H9 (cell line): ENCODE measurements around the gene FPGS. TPM values are rescaled to one million over a fixed set of nuclear protein-coding genes. Genes with fewer than 3 reads are reported as not detected.
A peak's percentile ranks its signal among the peaks of the same experiment; 100 is the strongest.

Experiments
- DNase-seq: peaks from one replicate; pipeline ENCODE4 v3.0.0-alpha.2; 2017
- H2AFZ ChIP-seq: one replicate; pipeline ENCODE4 v1.6.1; 2013; ENCODE audit warnings: mild to moderate bottlenecking, low read length, control low read depth, moderate library complexity
- H2AK5ac ChIP-seq: 2 replicates; pipeline ENCODE4 v1.6.1; 2013; ENCODE audit warnings: low read length, control low read depth, mixed read lengths; ENCODE audit not compliant: insufficient read length
- H2BK120ac ChIP-seq: one replicate; pipeline ENCODE4 v1.6.1; 2013; ENCODE audit warnings: low read depth, mild to moderate bottlenecking, low read length, control low read depth, inconsistent platforms; ENCODE audit not compliant: poor library complexity, severe bottlenecking
- H2BK12ac ChIP-seq: 2 replicates; pipeline ENCODE4 v1.6.1; 2013; ENCODE audit warnings: low read length, control low read depth, mixed read lengths, low read depth; ENCODE audit not compliant: insufficient read length
- H2BK15ac ChIP-seq: 2 replicates; pipeline ENCODE4 v1.6.1; 2013; ENCODE audit warnings: low read depth, low read length, control low read depth
- H2BK20ac ChIP-seq: one replicate; pipeline ENCODE4 v1.6.1; 2013; ENCODE audit warnings: low read depth, mild to moderate bottlenecking, low read length, control low read depth, inconsistent platforms; ENCODE audit not compliant: poor library complexity, severe bottlenecking
- H2BK5ac ChIP-seq: 2 replicates; pipeline ENCODE4 v1.6.1; 2013; ENCODE audit warnings: low read length, control low read depth, mixed read lengths; ENCODE audit not compliant: insufficient read length
- H3K14ac ChIP-seq: 2 replicates; pipeline ENCODE4 v1.6.1; 2013; ENCODE audit warnings: low read length, control low read depth; ENCODE audit not compliant: insufficient read depth
- H3K18ac ChIP-seq: 2 replicates; pipeline ENCODE4 v1.6.1; 2013; ENCODE audit warnings: low read depth, mild to moderate bottlenecking, mixed read lengths, low read length, control low read depth; ENCODE audit not compliant: insufficient read length
- H3K23ac ChIP-seq: 2 replicates; pipeline ENCODE4 v1.6.1; 2013; ENCODE audit warnings: low read length, control low read depth, mixed read lengths, low read depth; ENCODE audit not compliant: insufficient read length
- H3K23me2 ChIP-seq: 2 replicates; pipeline ENCODE4 v1.6.1; 2013; ENCODE audit warnings: low read depth, mild to moderate bottlenecking, mixed read lengths, low read length, control low read depth; ENCODE audit not compliant: insufficient read length, poor library complexity, severe bottlenecking
- H3K27ac ChIP-seq: 2 replicates; pipeline ENCODE4 v1.5.1; 2013; ENCODE audit warnings: low read length, control low read depth, mixed read lengths, low read depth; ENCODE audit not compliant: insufficient read length
- H3K27me3 ChIP-seq: 2 replicates; pipeline ENCODE4 v1.6.1; 2013; ENCODE audit warnings: low read length, control low read depth, inconsistent platforms; ENCODE audit not compliant: insufficient read depth
- H3K4ac ChIP-seq: 2 replicates; pipeline ENCODE4 v1.6.1; 2013; ENCODE audit warnings: low read depth, mild to moderate bottlenecking, control low read depth, inconsistent platforms, low read length, moderate library complexity
- H3K4me1 ChIP-seq: 2 replicates; pipeline ENCODE4 v1.6.1; 2013; ENCODE audit warnings: low read length, control low read depth, inconsistent platforms; ENCODE audit not compliant: insufficient read depth
- H3K4me2 ChIP-seq: 2 replicates; pipeline ENCODE4 v1.6.1; 2013; ENCODE audit warnings: low read length, control low read depth, mixed read lengths; ENCODE audit not compliant: insufficient read length, insufficient read depth
- H3K56ac ChIP-seq: 2 replicates; pipeline ENCODE4 v1.6.1; 2013; ENCODE audit warnings: low read depth, mild to moderate bottlenecking, mixed read lengths, low read length, control low read depth; ENCODE audit not compliant: insufficient read length
- H3K79me1 ChIP-seq: 2 replicates; pipeline ENCODE4 v1.6.1; 2013; ENCODE audit warnings: low read depth, mild to moderate bottlenecking, moderate library complexity, low read length, control low read depth, inconsistent platforms; ENCODE audit not compliant: insufficient read depth, poor library complexity, severe bottlenecking
- H3K79me2 ChIP-seq: 2 replicates; pipeline ENCODE4 v1.6.1; 2013; ENCODE audit warnings: low read length, control low read depth, inconsistent platforms; ENCODE audit not compliant: insufficient read depth
- H3K9ac ChIP-seq: 2 replicates; pipeline ENCODE4 v1.6.1; 2013; ENCODE audit warnings: low read length, control low read depth, mixed read lengths; ENCODE audit not compliant: insufficient read length; ENCODE audit errors: extremely low read depth
- H3K9me3 ChIP-seq: one replicate; pipeline ENCODE4 v1.6.1; 2013; ENCODE audit warnings: low read depth, low read length, inconsistent platforms; ENCODE audit not compliant: control insufficient read depth
- H3T11ph ChIP-seq: one replicate; pipeline ENCODE4 v1.6.1; 2013; ENCODE audit warnings: mild to moderate bottlenecking, low read length, control low read depth, inconsistent platforms
- H4K20me1 ChIP-seq: one replicate; pipeline ENCODE4 v1.6.1; 2013; ENCODE audit not compliant: control insufficient read depth, insufficient read length, insufficient read depth
- H4K5ac ChIP-seq: 2 replicates; pipeline ENCODE4 v1.6.1; 2013; ENCODE audit warnings: low read depth, mild to moderate bottlenecking, mixed read lengths, low read length, control low read depth; ENCODE audit not compliant: insufficient read length
- H4K8ac ChIP-seq: replicated peaks from 2 replicates; pipeline ENCODE4 v1.6.1; 2013; ENCODE audit warnings: low read length, control low read depth, mixed read lengths, low read depth; ENCODE audit not compliant: insufficient read length
- H4K91ac ChIP-seq: 2 replicates; pipeline ENCODE4 v1.6.1; 2013; ENCODE audit warnings: low read depth, mild to moderate bottlenecking, moderate library complexity, mixed read lengths, low read length, control low read depth; ENCODE audit not compliant: insufficient read length
- H3K27ac Mint-ChIP-seq, 3 experiments: 2 replicates in 2 of 3; 3 replicates in 1 of 3; pipeline ENCODE4 v1.8.0; 2020 to 2021; ENCODE audit warnings: mixed read lengths in 3 of 3, mild to moderate bottlenecking in 1 of 3, moderate library complexity in 1 of 3
- H3K27me3 Mint-ChIP-seq: 2 replicates; pipeline ENCODE4 v1.8.0; 2021; ENCODE audit warnings: low read depth, mild to moderate bottlenecking, moderate library complexity, mixed read lengths
- H3K36me3 Mint-ChIP-seq, 3 experiments: 2 replicates in 2 of 3; 3 replicates in 1 of 3; pipeline ENCODE4 v1.8.0; 2020 to 2021; ENCODE audit warnings: low read depth in 3 of 3, mixed read lengths in 3 of 3; ENCODE audit not compliant: insufficient read depth in 1 of 3
- H3K4me1 Mint-ChIP-seq, 2 experiments: 2 replicates each; pipeline ENCODE4 v1.8.0; 2020; ENCODE audit warnings: mixed read lengths in 2 of 2
- H3K4me3 Mint-ChIP-seq, 2 experiments: 2 replicates in 1 of 2; 3 replicates in 1 of 2; pipeline ENCODE4 v1.8.0; 2020 to 2021; ENCODE audit warnings: mild to moderate bottlenecking in 2 of 2, mixed read lengths in 2 of 2, moderate library complexity in 1 of 2
- H3K9me3 Mint-ChIP-seq, 2 experiments: 2 replicates in 1 of 2; 3 replicates in 1 of 2; pipeline ENCODE4 v1.8.0; 2020; ENCODE audit warnings: mild to moderate bottlenecking in 2 of 2, mixed read lengths in 2 of 2, moderate library complexity in 1 of 2
- CTCF ChIP-seq: fragments of 200-600 bp; sonication (generic); conservative IDR thresholded peaks from 3 replicates; pipeline ENCODE4 v1.8.0; 2021; ENCODE audit warnings: antibody characterized with exemption, mild to moderate bottlenecking
- WGBS: extraction: QIAGEN DNeasy Blood & Tissue Kit; methylation state at CpG from one replicate; pipeline ENCODE4 v1.1.7; 2013; ENCODE audit warnings: missing lambda C conversion rate, low lambda C conversion rate, mixed read lengths; ENCODE audit not compliant: insufficient read length; ENCODE audit errors: extremely low coverage; 5-methylcytosine and 5-hydroxymethylcytosine counted together
- total RNA-seq: library from RNA; stranded (reverse); gene quantifications from 2 replicates; pipeline ENCODE4 v1.2.1, GENCODE V29; 2021

The FPGS gene
- total RNA-seq, 1 experiment from 2014 or later: 68.4 TPM

- no peak overlapping the region for H2BK20ac ChIP-seq
- H2BK15ac ChIP-seq: no peak overlapping the region
- no peak overlapping the region for H4K8ac ChIP-seq
- H3K4me1 ChIP-seq: no peaks in the 10 kb centered on the region
- H2AK5ac ChIP-seq: no peak overlapping the region
- H3K14ac ChIP-seq: no peak overlapping the region
- Mint-ChIP-seq H3K27ac (peak overlapping the region in 1 of 3 experiments; percentile 57; a peak in 1 of 7 replicates), H3K36me3 (peaks cover 0 to 25% (median 18%) of the 10 kb centered on the region in 3 experiments; a peak in 4 of 7 replicates), H3K27me3 (no peaks in the 10 kb centered on the region), H3K4me1 (no peaks in the 10 kb centered on the region), H3K9me3 (no peaks in the 10 kb centered on the region), H3K4me3 (no peak overlapping the region)
- no peaks in the 10 kb centered on the region for H3K23me2 ChIP-seq
- no peak overlapping the region for H4K5ac ChIP-seq
- no peaks in the 10 kb centered on the region for H4K20me1 ChIP-seq
- no peak overlapping the region for H3K4ac ChIP-seq
- H3K9ac ChIP-seq: no peak overlapping the region
- WGBS: no CpG with 5 or more reads among the region's 11 CpGs
- no peaks in the 10 kb centered on the region for H3K79me2 ChIP-seq
- no peak for DNase-seq
- H3K18ac ChIP-seq: no peak overlapping the region
- H3K23ac ChIP-seq: no peak overlapping the region
- no peak overlapping the region for H3K27ac ChIP-seq
- no peak overlapping the region for H3T11ph ChIP-seq
- H3K9me3 ChIP-seq: no peaks in the 10 kb centered on the region
- H2BK12ac ChIP-seq: no peak overlapping the region
- H3K56ac ChIP-seq: no peak overlapping the region
- no peak overlapping the region for H2BK5ac ChIP-seq
- H2BK120ac ChIP-seq: no peak overlapping the region
- H3K79me1 ChIP-seq: no peaks in the 10 kb centered on the region
- H4K91ac ChIP-seq: no peak overlapping the region
- H2AFZ ChIP-seq: no peak overlapping the region
- H3K27me3 ChIP-seq: no peaks in the 10 kb centered on the region
- no peak for TF ChIP-seq CTCF
- no peak overlapping the region for H3K4me2 ChIP-seq
These were observed 15.9 kb downstream of the FPGS start for GRCh38 chr9:127818574-127818973.
